HG02870 (cell line): ENCODE measurements around the gene CLDN9.

Experiments used
- ATAC-seq: cut with Tn5 transposase; IDR thresholded peaks from one replicate; pipeline ENCODE4 v1.9.1; 2021; ENCODE audit warnings: mild to moderate bottlenecking, moderate library complexity; ENCODE audit not compliant: unreplicated experiment

Gene CLDN9

GRCh38 chr16:2991566-2992261 is 21.0 kb upstream of the CLDN9 start:
- no peak for ATAC-seq

GRCh38 chr16:2992383-2993081 is 20.2 kb upstream of the CLDN9 start:
- ATAC-seq, result no peak

- no peak for ATAC-seq
These were observed 16.4 kb upstream of the CLDN9 start for GRCh38 chr16:2996298-2996697.

GRCh38 chr16:2999929-3000328 is 12.8 kb upstream of the CLDN9 start:
- ATAC-seq, result no peak

GRCh38 chr16:3000540-3000939 is 12.2 kb upstream of the CLDN9 start:
- no peak for ATAC-seq

GRCh38 chr16:3001316-3001715 is 11.4 kb upstream of the CLDN9 start:
- no peak for ATAC-seq

- ATAC-seq, result peak; percentile 99
These were observed 9.0 kb upstream of the CLDN9 start for GRCh38 chr16:3003582-3004270.

- ATAC-seq, result no peak
These were observed 8.4 kb upstream of the CLDN9 start for GRCh38 chr16:3004319-3004718.

GRCh38 chr16:3004781-3005284 is 7.9 kb upstream of the CLDN9 start:
- ATAC-seq, result no peak

GRCh38 chr16:3007059-3007956 is 5.4 kb upstream of the CLDN9 start:
- no peak for ATAC-seq

GRCh38 chr16:3007957-3008689 is 4.6 kb upstream of the CLDN9 start:
- ATAC-seq, result no peak

GRCh38 chr16:3008690-3009037 is 4.1 kb upstream of the CLDN9 start:
- ATAC-seq, result no peak

GRCh38 chr16:3009568-3010390 is 2.9 kb upstream of the CLDN9 start:
- ATAC-seq, result no peak

GRCh38 chr16:3010510-3010909 is 2.2 kb upstream of the CLDN9 start:
- ATAC-seq, result no peak

- no peak for ATAC-seq
These were observed 477 bp upstream of the CLDN9 start for GRCh38 chr16:3012246-3012645.

- no peak for ATAC-seq
These were observed 798 bp downstream of the CLDN9 start for GRCh38 chr16:3013491-3013951.

- ATAC-seq, result no peak
These were observed 1.4 kb downstream of the CLDN9 start for GRCh38 chr16:3013998-3014690.

GRCh38 chr16:3014971-3015370 is 2.2 kb downstream of the CLDN9 start:
- no peak for ATAC-seq
